H1 (cell line): ENCODE results near the gene MAPRE3. TPM values are rescaled to one million over a fixed set of nuclear protein-coding genes. Genes with fewer than 3 reads are reported as not detected.

Source experiments
- CTCF ChIA-PET: fragments of 300-600 bp; sonication (Branson Sonifier 250); formaldehyde crosslinking; loops from one replicate; lab custom pipeline; 2021; ENCODE audit not compliant: partially characterized antibody; lab: Charles Lee
- POLR2A ChIA-PET: fragments of 300-600 bp; sonication (Branson Sonifier 250); formaldehyde crosslinking; loops from one replicate; lab custom pipeline; 2021; ENCODE audit warnings: inconsistent platforms; ENCODE audit not compliant: partially characterized antibody; lab: Charles Lee
- DNase-seq, 2 experiments: peaks; one replicate each; pipeline versions ENCODE4 v3.0.0 to v3.0.0-alpha.2; 2010 to 2022; ENCODE audit warnings: low spot score in 2 of 2, low read depth in 1 of 2, mixed read lengths in 1 of 2
- FAIRE-seq: peaks from 2 replicates; lab custom pipeline; 2011; peaks lifted over from hg19 to GRCh38; lab: Jason Lieb, UNC
- H2AFZ ChIP-seq: 2 replicates; pipeline ENCODE4 v1.8.1; 2012; ENCODE audit warnings: low read length, inconsistent platforms
- H2AK5ac ChIP-seq: 2 replicates; pipeline ENCODE4 v1.6.1; 2013; ENCODE audit warnings: low read depth, low read length
- H2BK120ac ChIP-seq: replicated peaks from 2 replicates; pipeline ENCODE3; 2013; ENCODE audit warnings: low read depth, low read length, inconsistent platforms
- H2BK12ac ChIP-seq: 2 replicates; pipeline ENCODE4 v1.6.1; 2013; ENCODE audit warnings: low read depth, low read length
- H2BK15ac ChIP-seq: 2 replicates; pipeline ENCODE4 v1.6.1; 2013; ENCODE audit warnings: low read length
- H2BK20ac ChIP-seq: 2 replicates; pipeline ENCODE4 v1.6.1; 2013; ENCODE audit warnings: low read length
- H2BK5ac ChIP-seq: 2 replicates; pipeline ENCODE4 v1.6.1; 2013; ENCODE audit warnings: low read depth, low read length
- H3K14ac ChIP-seq: 2 replicates; pipeline ENCODE4 v1.6.1; 2013; ENCODE audit warnings: inconsistent platforms; ENCODE audit not compliant: insufficient read length
- H3K18ac ChIP-seq: 2 replicates; pipeline ENCODE4 v1.6.1; 2013; ENCODE audit warnings: low read length; ENCODE audit errors: extremely low read depth
- H3K23ac ChIP-seq: 2 replicates; pipeline ENCODE4 v1.6.1; 2013; ENCODE audit warnings: inconsistent platforms; ENCODE audit not compliant: insufficient read length
- H3K23me2 ChIP-seq: 2 replicates; pipeline ENCODE4 v1.6.1; 2013; ENCODE audit warnings: low read depth, low read length
- H3K27ac ChIP-seq: 2 replicates; pipeline ENCODE4 v1.6.1; 2011; ENCODE audit warnings: low read depth, low read length, inconsistent platforms
- H3K27me3 ChIP-seq, 4 experiments: replicated peaks in 1 of 4; 1 replicate in 1 of 4; 2 replicates in 3 of 4; pipeline versions ENCODE4 v1.6.1 to v1.8.1; 2011 to 2013; ENCODE audit warnings: low read length in 3 of 4, mild to moderate bottlenecking in 3 of 4, inconsistent platforms in 2 of 4, mixed read lengths in 2 of 4, moderate library complexity in 1 of 4; ENCODE audit not compliant: control insufficient read depth in 3 of 4, insufficient read depth in 3 of 4; ENCODE audit errors: extremely low read depth in 1 of 4
- H3K36me3 ChIP-seq, 4 experiments: 2 replicates each; pipeline versions ENCODE4 v1.6.1 to v1.8.1; 2011 to 2013; ENCODE audit warnings: mild to moderate bottlenecking in 4 of 4, low read length in 3 of 4, moderate library complexity in 2 of 4, control low read depth in 1 of 4, inconsistent platforms in 1 of 4; ENCODE audit not compliant: insufficient read depth in 4 of 4, control insufficient read depth in 2 of 4
- H3K4ac ChIP-seq: replicated peaks from 2 replicates; pipeline ENCODE3; 2013; ENCODE audit warnings: low read length, low read depth, mixed read lengths, inconsistent platforms; ENCODE audit not compliant: insufficient read length
- H3K4me1 ChIP-seq, 4 experiments: replicated peaks in 1 of 4; 1 replicate in 1 of 4; 2 replicates in 3 of 4; pipeline versions ENCODE4 v1.6.1 to v1.8.1; 2011 to 2013; ENCODE audit warnings: low read length in 3 of 4, inconsistent platforms in 2 of 4, mixed read lengths in 1 of 4; ENCODE audit not compliant: insufficient read depth in 4 of 4, control insufficient read depth in 3 of 4
- H3K4me2 ChIP-seq, 2 experiments: 2 replicates each; pipeline versions ENCODE4 v1.6.1 to v1.8.1; 2011 to 2013; ENCODE audit warnings: low read depth in 2 of 2, low read length in 2 of 2, control low read depth in 1 of 2, inconsistent platforms in 1 of 2, mild to moderate bottlenecking in 1 of 2; ENCODE audit not compliant: insufficient read depth in 1 of 2
- H3K4me3 ChIP-seq, 4 experiments: fragments of 200-600, 300-600 bp in 1 of 4; sonication (generic), shearing (Covaris generic), sonication (Bioruptor Twin) in 1 of 4; 2 replicates each; pipeline versions ENCODE4 v1.5.1 to v1.8.1; 2011 to 2016; ENCODE audit warnings: low read length in 4 of 4, low read depth in 3 of 4, control low read depth in 2 of 4, inconsistent platforms in 2 of 4, mild to moderate bottlenecking in 2 of 4, mixed read lengths in 1 of 4, moderate library complexity in 1 of 4; ENCODE audit not compliant: insufficient read depth in 2 of 4; ENCODE audit errors: extremely low read depth in 1 of 4
- H3K56ac ChIP-seq: replicated peaks from 2 replicates; pipeline ENCODE3; 2013; ENCODE audit warnings: low read depth, mild to moderate bottlenecking, mixed read lengths, low read length, inconsistent platforms; ENCODE audit not compliant: insufficient read length
- H3K79me1 ChIP-seq: 2 replicates; pipeline ENCODE4 v1.6.1; 2013; ENCODE audit warnings: low read depth, low read length, control low read depth
- H3K79me2 ChIP-seq, 2 experiments: 2 replicates each; pipeline versions ENCODE4 v1.6.1 to v1.8.1; 2012 to 2013; ENCODE audit warnings: low read length in 2 of 2, mild to moderate bottlenecking in 2 of 2, inconsistent platforms in 1 of 2; ENCODE audit not compliant: insufficient read depth in 2 of 2, control insufficient read depth in 1 of 2
- H3K9ac ChIP-seq, 4 experiments: replicated peaks in 1 of 4; 1 replicate in 1 of 4; 2 replicates in 3 of 4; pipeline versions ENCODE4 v1.6.1 to v1.8.1; 2011 to 2013; ENCODE audit warnings: low read depth in 3 of 4, low read length in 3 of 4, control low read depth in 2 of 4, mild to moderate bottlenecking in 2 of 4, moderate library complexity in 2 of 4, inconsistent platforms in 1 of 4; ENCODE audit errors: extremely low read depth in 1 of 4
- H3K9me3 ChIP-seq, 2 experiments: 2 replicates each; pipeline versions ENCODE4 v1.6.1 to v1.8.1; 2012 to 2013; ENCODE audit warnings: mild to moderate bottlenecking in 2 of 2, moderate library complexity in 2 of 2, control low read depth in 1 of 2, inconsistent platforms in 1 of 2, low read depth in 1 of 2, low read length in 1 of 2, mixed read lengths in 1 of 2; ENCODE audit not compliant: insufficient read depth in 2 of 2
- H4K20me1 ChIP-seq, 2 experiments: replicated peaks in 1 of 2; 2 replicates each; pipeline versions ENCODE3 to v1.8.1; 2011 to 2013; ENCODE audit warnings: inconsistent platforms in 2 of 2, low read length in 2 of 2, mild to moderate bottlenecking in 1 of 2; ENCODE audit not compliant: insufficient read depth in 2 of 2, control insufficient read depth in 1 of 2
- H4K5ac ChIP-seq: 2 replicates; pipeline ENCODE4 v1.6.1; 2013; ENCODE audit warnings: low read length, low read depth, mixed read lengths, inconsistent platforms; ENCODE audit not compliant: insufficient read length
- H4K8ac ChIP-seq: 2 replicates; pipeline ENCODE4 v1.8.0; 2013; ENCODE audit warnings: mild to moderate bottlenecking, moderate library complexity, low read length, inconsistent platforms; ENCODE audit not compliant: insufficient read depth; ENCODE audit errors: extremely low read depth
- H4K91ac ChIP-seq: replicated peaks from 2 replicates; pipeline ENCODE3; 2013; ENCODE audit warnings: low read length, mixed read lengths, inconsistent platforms; ENCODE audit not compliant: insufficient read length
- CHD2 ChIP-seq: IDR thresholded peaks from 2 replicates; pipeline ENCODE4 v1.6.1; 2012; ENCODE audit warnings: low read length, improper control_type of control experiment
- CTBP2 ChIP-seq: IDR thresholded peaks from 2 replicates; pipeline ENCODE4 v1.7.0; 2011; ENCODE audit warnings: borderline replicate concordance, mild to moderate bottlenecking, moderate library complexity, mixed read lengths, low read length; ENCODE audit not compliant: insufficient read depth, insufficient read length
- EGR1 ChIP-seq: IDR thresholded peaks from 2 replicates; pipeline ENCODE4 v1.6.1; 2011; ENCODE audit warnings: low read depth, low read length, borderline replicate concordance
- JUN ChIP-seq: IDR thresholded peaks from 2 replicates; pipeline ENCODE4 v1.6.1; 2011; ENCODE audit warnings: low read depth, mild to moderate bottlenecking, improper control_type of control experiment, low read length
- NRF1 ChIP-seq: IDR thresholded peaks from 2 replicates; pipeline ENCODE4 v1.6.1; 2011; ENCODE audit warnings: mild to moderate bottlenecking, low read depth, low read length, improper control_type of control experiment
- POLR2A ChIP-seq, 2 experiments: IDR thresholded peaks; 1 replicate in 1 of 2; 2 replicates in 1 of 2; pipeline ENCODE4 v1.6.1; 2011; ENCODE audit warnings: low read depth in 2 of 2, low read length in 2 of 2, mild to moderate bottlenecking in 2 of 2; ENCODE audit errors: control extremely low read depth in 1 of 2
- POLR2AphosphoS5 ChIP-seq: IDR thresholded peaks from 2 replicates; pipeline ENCODE4 v1.6.1; 2011; ENCODE audit warnings: low read depth, low read length
- RAD21 ChIP-seq, 2 experiments: IDR thresholded peaks in 1 of 2; conservative IDR thresholded peaks in 1 of 2; 2 replicates each; pipeline ENCODE4 v1.6.1; 2011; ENCODE audit warnings: low read depth in 2 of 2, low read length in 2 of 2, improper control_type of control experiment in 1 of 2, inconsistent platforms in 1 of 2, mild to moderate bottlenecking in 1 of 2, moderate library complexity in 1 of 2
- RBBP5 ChIP-seq: IDR thresholded peaks from 2 replicates; pipeline ENCODE4 v1.7.1; 2012; ENCODE audit warnings: low read depth, mild to moderate bottlenecking, inconsistent platforms, low read length, moderate library complexity, borderline replicate concordance
- SIX5 ChIP-seq: IDR thresholded peaks from 2 replicates; pipeline ENCODE4 v1.6.1; 2011; ENCODE audit warnings: mild to moderate bottlenecking, low read depth, low read length
- TAF7 ChIP-seq: optimal IDR thresholded peaks from 2 replicates; pipeline ENCODE3; 2011; ENCODE audit warnings: low read depth, mild to moderate bottlenecking, inconsistent platforms, low read length, moderate library complexity, borderline replicate concordance
- TEAD4 ChIP-seq: IDR thresholded peaks from 2 replicates; pipeline ENCODE4 v1.6.1; 2012; ENCODE audit warnings: low read depth, low read length, inconsistent platforms, mixed read lengths
- ZNF274 ChIP-seq: IDR thresholded peaks from 2 replicates; pipeline ENCODE4 v1.7.0; 2012; ENCODE audit warnings: low read length, borderline replicate concordance; ENCODE audit errors: extremely low read depth
- WGBS, 2 experiments: shearing (Covaris generic) in 1 of 2; methylation state at CpG; one replicate each; pipeline versions ENCODE4 v1.1.6 to v1.1.7; 2013 to 2015; ENCODE audit warnings: low lambda C conversion rate in 2 of 2, mixed read lengths in 2 of 2, inconsistent platforms in 1 of 2, low coverage in 1 of 2, missing lambda C conversion rate in 1 of 2; ENCODE audit not compliant: insufficient replicate concordance in 2 of 2, insufficient coverage in 1 of 2, insufficient read length in 1 of 2; ENCODE audit errors: extremely low coverage in 1 of 2, missing lambda C conversion rate in 1 of 2; 5-methylcytosine and 5-hydroxymethylcytosine counted together
- polyA plus RNA-seq, 7 experiments: library from polyadenylated mRNA; depleted of rRNA in 3 of 7; stranded (reverse) in 5 of 7; unstranded in 2 of 7; fragments of >200 nt in 5 of 7; fragments of 200-250 nt in 2 of 7; gene quantifications; 1 replicate in 5 of 7; 2 replicates in 1 of 7; 4 replicates in 1 of 7; pipeline versions ENCODE4 v1.2.1 to v1.2.3, GENCODE V29; 2011 to 2013; ENCODE audit warnings: missing spikeins in 2 of 7, mixed read lengths in 2 of 7
- total RNA-seq: library from RNA; stranded (reverse); fragmentation: NEBNext Ultra II Directional; extraction: Animal tissue kit (Norgen Biotek cat#: 25700); gene quantifications from 2 replicates; pipeline ENCODE4 v1.2.1, GENCODE V29; 2021

The MAPRE3 gene
- total and polyA plus RNA-seq, 2 of the 8 experiments (the other 6 are each of a cell fraction or from before 2014, with no cell fraction given): 4.9 to 6.6 TPM

DNA sequence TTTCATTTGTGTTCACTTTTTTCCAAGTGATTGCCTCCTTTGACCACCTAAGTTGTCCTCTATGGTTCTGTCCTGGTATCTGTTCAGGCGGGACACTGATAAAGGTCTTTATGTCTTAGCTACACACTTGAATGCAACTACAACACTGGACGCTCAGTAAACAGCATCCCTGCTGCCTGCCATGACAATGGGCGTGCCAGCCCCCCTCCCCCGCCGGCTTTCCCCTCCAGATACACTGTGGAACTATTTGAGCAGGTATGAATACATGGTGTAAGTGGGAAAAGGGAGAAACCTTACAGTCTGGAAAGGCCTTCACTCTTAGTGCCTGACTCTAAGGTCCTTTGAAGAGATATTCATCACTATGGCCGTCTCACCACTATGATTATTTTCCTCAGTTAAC lies 86.7 kb downstream of the MAPRE3 start:
- no peaks in the 10 kb centered on the region for H3K79me1 ChIP-seq
- no peak overlapping the region for H3K27ac ChIP-seq
- H3K4ac ChIP-seq: no peak overlapping the region
- H3K36me3 ChIP-seq: peaks cover 17 to 47% (median 25%) of the 10 kb centered on the region in 4 experiments
- POLR2A ChIA-PET: interaction anchor here (1.4 to 19.3 kb wide), 3 partner anchors 10 to 26 kb away, joined by 3 to 441 read pairs (median 7); partner anchors contain the start of gene OST4
- peaks cover 1% of the 10 kb centered on the region for H3K23me2 ChIP-seq
- peaks cover 0 to 7% of the 10 kb centered on the region in 2 experiments for H4K20me1 ChIP-seq
- H2BK20ac ChIP-seq: no peak overlapping the region
- WGBS, 2 experiments: 84% methylated on average over 6 of the region's 6 CpGs; no CpG with 5 or more reads in 1 of the 2 experiments
- no peak overlapping the region for H3K23ac ChIP-seq
- H2BK12ac ChIP-seq: no peak overlapping the region
- no peaks in the 10 kb centered on the region for H3K27me3 ChIP-seq
- TF ChIP-seq POLR2A (IDR thresholded peaks at IDR 0.05; ENCODE audit: control extremely low read depth in 1 of 2, low read depth in 2 of 2, low read length in 2 of 2) (no peak), CHD2 (no peak), RAD21 (IDR thresholded peaks at IDR 0.05 in 1 of 2, conservative IDR thresholded peaks at IDR 0.05 in 1 of 2; ENCODE audit: low read depth in 2 of 2, low read length in 2 of 2) (no peak), EGR1 (no peak), POLR2AphosphoS5 (no peak), SIX5 (no peak), RBBP5 (no peak), NRF1 (no peak), TEAD4 (no peak), JUN (no peak), ZNF274 (no peak), CTBP2 (no peak), TAF7 (no peak)
- TF ChIP-seq, all 59 proteins: peak for 0
- no peak overlapping the region for H3K18ac ChIP-seq
- no peak overlapping the region for H4K5ac ChIP-seq
- H3K9ac ChIP-seq: no peak overlapping the region
- H3K79me2 ChIP-seq: no peaks in the 10 kb centered on the region
- CTCF ChIA-PET: interaction anchor here (1.2 to 18.3 kb wide), 3 partner anchors 10 to 37 kb away, joined by 3 to 160 read pairs (median 4); partner anchors contain the start of genes EMILIN1 and KHK
- H3K14ac ChIP-seq: no peak overlapping the region
- DNase-seq: no peak
- H2AFZ ChIP-seq: no peak overlapping the region
- no peaks in the 10 kb centered on the region for H3K9me3 ChIP-seq
- no peak overlapping the region for H2BK120ac ChIP-seq
- H3K4me2 ChIP-seq: no peak overlapping the region
- H4K8ac ChIP-seq: no peak overlapping the region
- FAIRE-seq: no peak
- no peak overlapping the region for H2AK5ac ChIP-seq
- H4K91ac ChIP-seq: no peak overlapping the region
- no peak overlapping the region for H3K4me3 ChIP-seq
- no peaks in the 10 kb centered on the region; a peak in 2 of 7 replicates for H3K4me1 ChIP-seq
- no peak overlapping the region for H3K56ac ChIP-seq
- no peak overlapping the region for H2BK15ac ChIP-seq
- no peak overlapping the region for H2BK5ac ChIP-seq
